Measurements from ENCODE around the gene SLC17A2.

DNA sequence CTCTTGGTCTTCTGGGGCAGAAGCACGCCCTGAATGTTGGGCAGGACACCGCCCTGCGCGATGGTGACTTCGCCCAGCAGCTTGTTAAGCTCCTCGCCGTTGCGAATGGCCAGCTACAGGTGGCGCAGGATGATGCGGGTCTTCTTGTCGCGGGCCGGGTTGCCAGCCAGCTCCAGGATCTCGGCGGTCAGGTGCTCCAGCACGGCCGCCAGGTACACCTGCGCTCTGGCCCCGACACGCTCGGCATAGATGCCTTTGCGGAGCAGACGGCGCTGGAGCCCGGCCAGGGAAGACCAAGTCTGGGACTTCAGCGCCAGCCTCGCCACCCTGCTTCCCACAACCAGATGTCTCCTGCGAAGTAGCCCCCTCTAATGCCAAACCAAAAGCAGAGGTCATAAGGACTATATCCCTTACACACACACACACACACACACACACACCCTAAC is 48.4 kb downstream of the SLC17A2 start:
- TF ChIP-seq EP300 (IDR thresholded peaks at IDR 0.05) (no peak), CTCF (IDR thresholded peaks at IDR 0.05) (no peak), POLR2A (IDR thresholded peaks at IDR 0.05; ENCODE audit: low read depth) (no peak)

All from esophagus muscularis mucosa (tissue), 4 donors.